B cell (primary cell): ENCODE data around the gene LAMA1.

Experiments
- EZH2 ChIP-seq: IDR thresholded peaks from 2 replicates; pipeline ENCODE4 v1.6.1; 2012; ENCODE audit warnings: borderline replicate concordance, low read depth, mild to moderate bottlenecking, moderate library complexity, low read length; ENCODE audit not compliant: insufficient read depth, poor library complexity, severe bottlenecking
- TF ChIP-seq, protein P1 (sequence below): fragments of 200-600 bp; IDR thresholded peaks from one replicate; pipeline ENCODE4 v1.8.0; 2022; ENCODE audit warnings: antibody characterized with exemption, mild to moderate bottlenecking

DNA sequence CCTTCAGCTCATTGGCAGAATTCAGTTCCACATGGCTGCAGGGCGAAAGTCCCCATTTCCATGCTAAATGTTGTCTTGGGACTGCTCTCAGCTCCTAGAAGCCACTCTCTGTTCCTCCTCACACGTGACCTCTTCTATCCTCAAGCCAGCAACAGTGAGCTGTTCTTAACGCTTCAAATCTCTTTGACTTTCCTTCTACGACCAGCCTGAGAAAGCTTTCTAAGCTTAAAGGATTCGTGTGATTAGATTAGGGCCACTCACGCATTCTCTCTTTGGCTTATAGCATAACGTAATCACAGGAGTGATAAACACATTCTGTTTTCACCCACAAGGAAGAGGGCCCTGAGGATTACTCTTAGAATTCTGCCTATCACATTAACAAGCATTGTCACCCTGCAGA, 29.8 kb upstream of the LAMA1 start:
- TF ChIP-seq, protein P1, sequence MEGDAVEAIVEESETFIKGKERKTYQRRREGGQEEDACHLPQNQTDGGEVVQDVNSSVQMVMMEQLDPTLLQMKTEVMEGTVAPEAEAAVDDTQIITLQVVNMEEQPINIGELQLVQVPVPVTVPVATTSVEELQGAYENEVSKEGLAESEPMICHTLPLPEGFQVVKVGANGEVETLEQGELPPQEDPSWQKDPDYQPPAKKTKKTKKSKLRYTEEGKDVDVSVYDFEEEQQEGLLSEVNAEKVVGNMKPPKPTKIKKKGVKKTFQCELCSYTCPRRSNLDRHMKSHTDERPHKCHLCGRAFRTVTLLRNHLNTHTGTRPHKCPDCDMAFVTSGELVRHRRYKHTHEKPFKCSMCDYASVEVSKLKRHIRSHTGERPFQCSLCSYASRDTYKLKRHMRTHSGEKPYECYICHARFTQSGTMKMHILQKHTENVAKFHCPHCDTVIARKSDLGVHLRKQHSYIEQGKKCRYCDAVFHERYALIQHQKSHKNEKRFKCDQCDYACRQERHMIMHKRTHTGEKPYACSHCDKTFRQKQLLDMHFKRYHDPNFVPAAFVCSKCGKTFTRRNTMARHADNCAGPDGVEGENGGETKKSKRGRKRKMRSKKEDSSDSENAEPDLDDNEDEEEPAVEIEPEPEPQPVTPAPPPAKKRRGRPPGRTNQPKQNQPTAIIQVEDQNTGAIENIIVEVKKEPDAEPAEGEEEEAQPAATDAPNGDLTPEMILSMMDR, result no peak
- TF ChIP-seq EZH2, result no peak
